Measurements from ENCODE around the gene CDX1. TPM values are rescaled to one million over a fixed set of nuclear protein-coding genes. Genes with fewer than 3 reads are reported as not detected.

CDX1 gene
- total RNA-seq, 1 experiment from 2014 or later, result 0.22 TPM

- Histone ChIP-seq H3T11ph (ENCODE audit: low read length) (no peak overlapping the region), H3K4me2 (ENCODE audit: insufficient read depth, insufficient read length, low read length) (peak overlapping the region; percentile 13), H3K4ac (ENCODE audit: low read depth, low read length) (no peak overlapping the region), H2AFZ (ENCODE audit: low read length) (no peak overlapping the region), H3K23ac (ENCODE audit: insufficient read length, low read depth, low read length) (no peak overlapping the region), H4K8ac (replicated peaks; ENCODE audit: insufficient read length, low read depth, low read length) (no peak overlapping the region), H4K5ac (ENCODE audit: insufficient read length, low read depth, low read length) (no peak overlapping the region), H3K14ac (ENCODE audit: insufficient read depth, low read length) (no peak overlapping the region), H2BK20ac (ENCODE audit: low read depth, low read length, poor library complexity, severe bottlenecking) (no peak overlapping the region), H2BK5ac (ENCODE audit: insufficient read length, low read length) (no peak overlapping the region), H3K9ac (ENCODE audit: extremely low read depth, insufficient read length, low read length) (no peak overlapping the region), H2AK5ac (ENCODE audit: insufficient read length, low read length) (no peak overlapping the region), H2BK15ac (ENCODE audit: low read depth, low read length) (no peak overlapping the region), H3K27me3 (ENCODE audit: insufficient read depth, low read length) (no peaks in the 10 kb centered on the region), H2BK12ac (ENCODE audit: insufficient read length, low read depth, low read length) (no peak overlapping the region), H4K91ac (ENCODE audit: insufficient read length, low read depth, low read length) (no peak overlapping the region), H3K9me3 (ENCODE audit: control insufficient read depth, low read depth, low read length) (no peaks in the 10 kb centered on the region), H3K56ac (ENCODE audit: insufficient read length, low read depth, low read length) (no peak overlapping the region), H3K23me2 (ENCODE audit: insufficient read length, low read depth, low read length, poor library complexity, severe bottlenecking) (no peaks in the 10 kb centered on the region), H3K4me1 (ENCODE audit: insufficient read depth, low read length) (peaks cover 20% of the 10 kb centered on the region; the same call in 1 of the 2 replicates), H3K18ac (ENCODE audit: insufficient read length, low read depth, low read length) (no peak overlapping the region), H4K20me1 (ENCODE audit: control insufficient read depth, insufficient read depth, insufficient read length) (peaks cover 2% of the 10 kb centered on the region), H2BK120ac (ENCODE audit: low read depth, low read length, poor library complexity, severe bottlenecking) (no peak overlapping the region), H3K79me1 (ENCODE audit: insufficient read depth, low read depth, low read length, poor library complexity, severe bottlenecking) (no peaks in the 10 kb centered on the region), H3K79me2 (ENCODE audit: insufficient read depth, low read length) (no peaks in the 10 kb centered on the region), H3K27ac (ENCODE audit: insufficient read length, low read depth, low read length) (no peak overlapping the region)
- Mint-ChIP-seq H3K27ac (peak overlapping the region in 1 of 3 experiments; percentile 90; a peak in 2 of 7 replicates), H3K36me3 (ENCODE audit: insufficient read depth in 1 of 3, low read depth in 3 of 3) (no peaks in the 10 kb centered on the region), H3K4me3 (peak overlapping the region in 1 of 2 experiments; percentile 62; a peak in 2 of 5 replicates), H3K4me1 (peaks cover 54 to 69% of the 10 kb centered on the region in 2 experiments), H3K9me3 (no peaks in the 10 kb centered on the region), H3K27me3 (ENCODE audit: low read depth) (peaks cover 33% of the 10 kb centered on the region)
- no peak for DNase-seq
- no CpG with 5 or more reads among the region's 6 CpGs for WGBS (ENCODE audit: extremely low coverage, insufficient read length, low lambda C conversion rate)
- TF ChIP-seq, protein P1, sequence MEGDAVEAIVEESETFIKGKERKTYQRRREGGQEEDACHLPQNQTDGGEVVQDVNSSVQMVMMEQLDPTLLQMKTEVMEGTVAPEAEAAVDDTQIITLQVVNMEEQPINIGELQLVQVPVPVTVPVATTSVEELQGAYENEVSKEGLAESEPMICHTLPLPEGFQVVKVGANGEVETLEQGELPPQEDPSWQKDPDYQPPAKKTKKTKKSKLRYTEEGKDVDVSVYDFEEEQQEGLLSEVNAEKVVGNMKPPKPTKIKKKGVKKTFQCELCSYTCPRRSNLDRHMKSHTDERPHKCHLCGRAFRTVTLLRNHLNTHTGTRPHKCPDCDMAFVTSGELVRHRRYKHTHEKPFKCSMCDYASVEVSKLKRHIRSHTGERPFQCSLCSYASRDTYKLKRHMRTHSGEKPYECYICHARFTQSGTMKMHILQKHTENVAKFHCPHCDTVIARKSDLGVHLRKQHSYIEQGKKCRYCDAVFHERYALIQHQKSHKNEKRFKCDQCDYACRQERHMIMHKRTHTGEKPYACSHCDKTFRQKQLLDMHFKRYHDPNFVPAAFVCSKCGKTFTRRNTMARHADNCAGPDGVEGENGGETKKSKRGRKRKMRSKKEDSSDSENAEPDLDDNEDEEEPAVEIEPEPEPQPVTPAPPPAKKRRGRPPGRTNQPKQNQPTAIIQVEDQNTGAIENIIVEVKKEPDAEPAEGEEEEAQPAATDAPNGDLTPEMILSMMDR (conservative IDR thresholded peaks at IDR 0.05), result no peak
Observed at GRCh38 chr5:150139334-150139733, 27.2 kb upstream of the CDX1 start.

All from H9 (cell line).